ENCODE data around the gene CDKN3. TPM values are rescaled to one million over a fixed set of nuclear protein-coding genes. Genes with fewer than 3 reads are reported as not detected.

CDKN3 gene
- total and polyA plus RNA-seq, 9 donors: 0.56 to 3.1 (median 2.2) TPM

DNA sequence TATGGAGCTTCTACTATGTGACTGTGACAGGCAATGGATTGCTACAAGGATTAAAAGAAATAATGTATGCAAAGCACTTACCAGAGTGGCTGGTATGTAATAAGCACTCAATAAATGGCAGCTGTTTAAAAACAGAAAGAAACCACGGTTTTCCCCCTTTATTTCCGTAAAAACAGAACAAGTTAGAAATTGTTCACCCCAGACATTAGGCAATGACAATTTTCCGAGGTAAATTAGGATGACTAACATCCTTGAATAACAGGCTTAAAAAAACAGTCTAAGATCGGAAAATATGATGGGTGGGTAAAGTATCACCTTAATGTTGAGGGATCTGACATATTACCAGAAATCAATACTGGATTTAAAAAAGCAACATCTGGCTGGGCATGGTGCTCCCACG lies 65.2 kb downstream of the CDKN3 start:
- Histone ChIP-seq H3K27ac (no peak overlapping the region), H3K4me1 (ENCODE audit: insufficient read depth) (no peaks in the 10 kb centered on the region), H3K36me3 (no peaks in the 10 kb centered on the region), H3K4me3 (no peak overlapping the region), H3K27me3 (no peaks in the 10 kb centered on the region), H3K9me3 (no peaks in the 10 kb centered on the region)
- TF ChIP-seq, protein P1, sequence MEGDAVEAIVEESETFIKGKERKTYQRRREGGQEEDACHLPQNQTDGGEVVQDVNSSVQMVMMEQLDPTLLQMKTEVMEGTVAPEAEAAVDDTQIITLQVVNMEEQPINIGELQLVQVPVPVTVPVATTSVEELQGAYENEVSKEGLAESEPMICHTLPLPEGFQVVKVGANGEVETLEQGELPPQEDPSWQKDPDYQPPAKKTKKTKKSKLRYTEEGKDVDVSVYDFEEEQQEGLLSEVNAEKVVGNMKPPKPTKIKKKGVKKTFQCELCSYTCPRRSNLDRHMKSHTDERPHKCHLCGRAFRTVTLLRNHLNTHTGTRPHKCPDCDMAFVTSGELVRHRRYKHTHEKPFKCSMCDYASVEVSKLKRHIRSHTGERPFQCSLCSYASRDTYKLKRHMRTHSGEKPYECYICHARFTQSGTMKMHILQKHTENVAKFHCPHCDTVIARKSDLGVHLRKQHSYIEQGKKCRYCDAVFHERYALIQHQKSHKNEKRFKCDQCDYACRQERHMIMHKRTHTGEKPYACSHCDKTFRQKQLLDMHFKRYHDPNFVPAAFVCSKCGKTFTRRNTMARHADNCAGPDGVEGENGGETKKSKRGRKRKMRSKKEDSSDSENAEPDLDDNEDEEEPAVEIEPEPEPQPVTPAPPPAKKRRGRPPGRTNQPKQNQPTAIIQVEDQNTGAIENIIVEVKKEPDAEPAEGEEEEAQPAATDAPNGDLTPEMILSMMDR (IDR thresholded peaks at IDR 0.05): no peak
- TF ChIP-seq POLR2A (IDR thresholded peaks at IDR 0.05) (no peak), EP300 (IDR thresholded peaks at IDR 0.05) (no peak)
- WGBS, 3 donors: 71 to 77% (median 72%) methylated on average over 5 of the region's 5 CpGs
- intact Hi-C loops (cut with DNase I): no loop called here
- DNase-seq: no peak

DNA sequence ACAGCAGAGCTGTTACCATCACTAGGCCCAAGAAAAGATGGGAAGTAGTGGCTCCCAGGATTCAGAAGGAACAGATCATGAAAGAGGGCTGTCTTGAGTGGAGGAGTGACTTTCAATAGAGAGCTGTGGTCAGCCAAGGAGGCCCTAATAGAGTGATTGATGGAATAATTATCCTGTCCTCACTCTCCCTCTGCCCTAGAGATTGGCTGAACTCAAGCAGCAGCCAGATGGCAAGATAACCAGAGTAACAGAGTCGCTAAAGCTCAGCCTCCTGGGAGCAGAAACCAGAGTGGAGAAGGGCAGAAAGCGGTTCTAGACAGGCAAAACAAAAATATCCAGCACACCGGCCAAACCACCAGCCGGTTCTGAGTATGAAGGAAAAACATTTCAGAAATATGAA lies 68.8 kb downstream of the CDKN3 start:
- no peak for TF ChIP-seq POLR2A (IDR thresholded peaks at IDR 0.05)
- TF ChIP-seq, protein P1 (IDR thresholded peaks at IDR 0.05): no peak
- no peak for TF ChIP-seq EP300 (IDR thresholded peaks at IDR 0.05)
- Histone ChIP-seq H3K4me1 (ENCODE audit: insufficient read depth) (no peaks in the 10 kb centered on the region), H3K36me3 (no peaks in the 10 kb centered on the region), H3K9me3 (peaks cover 0 to 5% of the 10 kb centered on the region in 2 donors), H3K27me3 (no peaks in the 10 kb centered on the region), H3K4me3 (no peak overlapping the region), H3K27ac (no peak overlapping the region)
- intact Hi-C loops (cut with DNase I): no loop called here
- 41 to 57% (median 43%) methylated on average over 4 of the region's 4 CpGs for WGBS, 3 donors
- DNase-seq: no peak

DNA sequence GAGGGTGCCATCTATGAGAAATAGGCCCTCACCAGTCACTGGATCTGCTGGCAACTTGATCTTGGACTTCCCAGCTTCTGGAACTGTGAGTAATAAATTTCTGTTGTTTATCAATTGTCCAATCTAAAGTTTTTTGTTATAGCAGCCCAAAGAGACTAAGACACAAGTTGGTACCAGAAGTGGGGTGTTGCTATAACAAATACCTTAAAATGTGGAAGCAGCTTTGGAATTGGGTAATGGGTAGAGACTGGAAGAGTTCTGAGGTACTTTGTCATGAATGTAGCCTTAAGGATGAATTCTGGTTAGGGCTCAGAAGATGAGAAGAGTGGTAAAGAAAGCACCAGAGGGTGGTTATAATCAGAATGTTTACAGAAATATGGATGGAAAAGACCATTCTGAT lies 70.5 kb downstream of the CDKN3 start:
- H3K4me1 ChIP-seq (ENCODE audit: insufficient read depth): peaks cover 10% of the 10 kb centered on the region
- H3K9me3 ChIP-seq: peaks cover 0 to 5% of the 10 kb centered on the region in 2 donors
- DNase-seq: no peak
- no peaks in the 10 kb centered on the region for H3K36me3 ChIP-seq
- intact Hi-C loops (cut with DNase I): no loop called here
- TF ChIP-seq POLR2A (IDR thresholded peaks at IDR 0.05) (no peak), EP300 (IDR thresholded peaks at IDR 0.05) (no peak)
- TF ChIP-seq, protein P1 (IDR thresholded peaks at IDR 0.05): no peak
- no peak overlapping the region for H3K27ac ChIP-seq
- no peak overlapping the region for H3K4me3 ChIP-seq
- no peaks in the 10 kb centered on the region for H3K27me3 ChIP-seq

Other genes with a start within 250 kb of the CDKN3 start
- gene CNIH1, start 44.4 kb downstream of the CDKN3 start, total RNA-seq: 100 to 1,000 TPM in 1 of 7 donors, 10 to 100 TPM in 6; 53.5 to 101 (median 63.3) TPM
- 100 to 1,000 TPM in 1 of 2 donors, 10 to 100 TPM in 1; 67.0 to 203 TPM for gene CNIH1, start 44.4 kb downstream of the CDKN3 start, polyA plus RNA-seq
- gene GMFB, start 92.0 kb downstream of the CDKN3 start, total RNA-seq: 10 to 100 TPM; 29.3 to 65.5 (median 33.8) TPM
- 10 to 100 TPM; 14.1 to 18.6 TPM for gene GMFB, start 92.0 kb downstream of the CDKN3 start, polyA plus RNA-seq
- 10 to 100 TPM; 20.3 to 36.7 (median 25.2) TPM for gene CGRRF1, start 112.9 kb downstream of the CDKN3 start, total RNA-seq
- gene CGRRF1, start 112.9 kb downstream of the CDKN3 start, polyA plus RNA-seq: 10 to 100 TPM; 17.9 to 18.5 TPM
- gene SAMD4A, start 170.1 kb downstream of the CDKN3 start, total RNA-seq: 10 to 100 TPM in 2 of 7 donors, 1 to 10 TPM in 5; 4.6 to 22.4 (median 7.3) TPM
- 10 to 100 TPM in 1 of 2 donors, 1 to 10 TPM in 1; 2.3 to 13.0 TPM for gene SAMD4A, start 170.1 kb downstream of the CDKN3 start, polyA plus RNA-seq